ENCODE results near the gene MAPK8IP1.

MAPK8IP1 gene

DNA sequence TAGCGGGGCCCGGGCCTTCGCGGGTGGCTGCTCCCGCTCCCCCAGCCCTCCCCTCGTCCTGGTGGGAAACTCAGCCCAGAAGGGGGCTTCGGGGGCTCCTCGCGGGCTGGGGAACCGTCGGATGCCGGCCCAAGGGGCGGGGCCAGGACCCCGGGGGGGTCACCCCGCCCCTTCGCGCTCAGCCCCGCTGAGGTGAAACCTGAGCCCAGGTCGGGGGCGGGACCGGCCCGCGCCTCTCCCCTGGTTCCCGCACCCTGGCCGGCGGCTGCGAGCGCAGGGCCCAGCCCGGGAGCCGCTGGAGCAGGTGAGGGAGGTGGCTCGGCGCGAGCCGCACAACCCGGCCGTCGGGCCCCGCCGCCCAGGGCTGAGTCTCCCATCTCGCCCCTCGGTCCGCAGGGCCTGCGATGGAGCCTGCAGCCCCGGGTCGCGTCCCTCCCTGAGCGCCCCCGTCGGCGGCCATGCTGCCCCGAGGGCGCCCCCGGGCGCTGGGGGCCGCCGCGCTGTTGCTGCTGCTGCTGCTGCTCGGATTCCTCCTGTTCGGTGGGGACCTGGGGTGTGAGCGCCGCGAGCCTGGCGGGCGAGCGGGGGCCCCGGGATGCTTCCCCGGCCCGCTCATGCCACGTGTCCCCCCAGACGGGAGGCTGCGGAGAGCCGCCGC lies 37.1 kb downstream of the MAPK8IP1 start, which contains the start of gene LARGE2 (continued):
- TF ChIP-seq SETDB1 (IDR thresholded peaks at IDR 0.05; ENCODE audit: insufficient read length, low read length) (no peak), ZNF239 (tag by site-specific recombination; IDR thresholded peaks at IDR 0.05) (no peak), ZNF621 (tag by site-specific recombination; IDR thresholded peaks at IDR 0.05) (no peak), ZNF785 (tag by site-specific recombination; IDR thresholded peaks at IDR 0.05) (no peak), ZSCAN30 (tag by site-specific recombination; IDR thresholded peaks at IDR 0.05) (peak; percentile 21; the same call in 1 of the 2 replicates), ZNF121 (tag by site-specific recombination; IDR thresholded peaks at IDR 0.05) (no peak), GLIS1 (tag by site-specific recombination; IDR thresholded peaks at IDR 0.05) (peak; percentile 84), ZNF26 (tag by site-specific recombination; IDR thresholded peaks at IDR 0.05) (no peak), ZNF488 (tag by site-specific recombination; IDR thresholded peaks at IDR 0.05) (no peak), ZNF707 (tag by site-specific recombination; IDR thresholded peaks at IDR 0.05) (no peak), ZNF16 (tag by site-specific recombination; IDR thresholded peaks at IDR 0.05; ENCODE audit: low read depth) (no peak), ZIC2 (tag by site-specific recombination; IDR thresholded peaks at IDR 0.05) (no peak), RBAK (tag by site-specific recombination; IDR thresholded peaks at IDR 0.05) (no peak), ZNF677 (tag by site-specific recombination; IDR thresholded peaks at IDR 0.05) (no peak), GLI2 (tag by site-specific recombination; IDR thresholded peaks at IDR 0.05; ENCODE audit: borderline replicate concordance, low read depth) (no peak), ZNF580 (tag by site-specific recombination; IDR thresholded peaks at IDR 0.05) (no peak), ZNF280C (tag by site-specific recombination; IDR thresholded peaks at IDR 0.05) (no peak), ZNF19 (tag by site-specific recombination; IDR thresholded peaks at IDR 0.05; ENCODE audit: low read depth) (no peak), ZSCAN5A (tag by site-specific recombination; IDR thresholded peaks at IDR 0.05) (no peak), TCF7L2 (IDR thresholded peaks at IDR 0.05; ENCODE audit: borderline replicate concordance, low read depth, low read length) (peak; percentile 4; the same call in 1 of the 2 replicates), KLF9 (tag by site-specific recombination; IDR thresholded peaks at IDR 0.05; ENCODE audit: low read depth) (peak; percentile 86), MYNN (tag by site-specific recombination; IDR thresholded peaks at IDR 0.05; ENCODE audit: borderline replicate concordance) (no peak), WT1 (tag by site-specific recombination; IDR thresholded peaks at IDR 0.05) (no peak), ZNF140 (tag by site-specific recombination; IDR thresholded peaks at IDR 0.05) (no peak), HOXD13 (CRISPR knock-in tag; IDR thresholded peaks at IDR 0.05; ENCODE audit: borderline replicate concordance) (no peak), ZNF76 (tag by site-specific recombination; IDR thresholded peaks at IDR 0.05; ENCODE audit: borderline replicate concordance, low read depth) (no peak), KLF10 (tag by site-specific recombination; IDR thresholded peaks at IDR 0.05) (peak; percentile 85), SP2 (tag by site-specific recombination; IDR thresholded peaks at IDR 0.05) (peak; percentile 40; the same call in 1 of the 2 replicates), ZNF843 (tag by site-specific recombination; IDR thresholded peaks at IDR 0.05) (no peak), ZNF292 (tag by site-specific recombination; IDR thresholded peaks at IDR 0.05; ENCODE audit: borderline replicate concordance, low read depth) (no peak), BCL11B (tag by site-specific recombination; IDR thresholded peaks at IDR 0.05; ENCODE audit: low read depth) (no peak), SP7 (tag by site-specific recombination; IDR thresholded peaks at IDR 0.05) (peak; percentile 20; the same call in 1 of the 2 replicates)
- TF ChIP-seq, protein P1, sequence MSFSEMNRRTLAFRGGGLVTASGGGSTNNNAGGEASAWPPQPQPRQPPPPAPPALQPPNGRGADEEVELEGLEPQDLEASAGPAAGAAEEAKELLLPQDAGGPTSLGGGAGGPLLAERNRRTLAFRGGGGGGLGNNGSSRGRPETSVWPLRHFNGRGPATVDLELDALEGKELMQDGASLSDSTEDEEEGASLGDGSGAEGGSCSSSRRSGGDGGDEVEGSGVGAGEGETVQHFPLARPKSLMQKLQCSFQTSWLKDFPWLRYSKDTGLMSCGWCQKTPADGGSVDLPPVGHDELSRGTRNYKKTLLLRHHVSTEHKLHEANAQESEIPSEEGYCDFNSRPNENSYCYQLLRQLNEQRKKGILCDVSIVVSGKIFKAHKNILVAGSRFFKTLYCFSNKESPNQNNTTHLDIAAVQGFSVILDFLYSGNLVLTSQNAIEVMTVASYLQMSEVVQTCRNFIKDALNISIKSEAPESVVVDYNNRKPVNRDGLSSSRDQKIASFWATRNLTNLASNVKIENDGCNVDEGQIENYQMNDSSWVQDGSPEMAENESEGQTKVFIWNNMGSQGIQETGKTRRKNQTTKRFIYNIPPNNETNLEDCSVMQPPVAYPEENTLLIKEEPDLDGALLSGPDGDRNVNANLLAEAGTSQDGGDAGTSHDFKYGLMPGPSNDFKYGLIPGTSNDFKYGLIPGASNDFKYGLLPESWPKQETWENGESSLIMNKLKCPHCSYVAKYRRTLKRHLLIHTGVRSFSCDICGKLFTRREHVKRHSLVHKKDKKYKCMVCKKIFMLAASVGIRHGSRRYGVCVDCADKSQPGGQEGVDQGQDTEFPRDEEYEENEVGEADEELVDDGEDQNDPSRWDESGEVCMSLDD (tag by site-specific recombination; IDR thresholded peaks at IDR 0.05): peak; percentile 35; the same call in 1 of the 2 replicates

All from HEK293 (cell line).